HG03280 (cell line): ENCODE data around the gene CYB5R3.
"Not testable (repeated sequence)": the region's sequence is repeated elsewhere in the genome, so short reads cannot be mapped to it uniquely, and the experiment has no call there.

Experiments used
- ATAC-seq: cut with Tn5 transposase; IDR thresholded peaks from one replicate; pipeline ENCODE4 v1.9.1; 2021; ENCODE audit warnings: mild to moderate bottlenecking, moderate library complexity; ENCODE audit not compliant: unreplicated experiment

The CYB5R3 gene

GRCh38 chr22:42626431-42626830 is 22.8 kb downstream of the CYB5R3 start:
- no peak for ATAC-seq

- ATAC-seq = no peak
Observed at GRCh38 chr22:42625416-42625815, 23.8 kb downstream of the CYB5R3 start.

- no peak for ATAC-seq
Observed at GRCh38 chr22:42624551-42625106, 24.6 kb downstream of the CYB5R3 start.

- ATAC-seq = no peak
Observed at GRCh38 chr22:42623756-42624441, 25.3 kb downstream of the CYB5R3 start.

- no peak for ATAC-seq
Observed at GRCh38 chr22:42623301-42623751, 25.9 kb downstream of the CYB5R3 start.

GRCh38 chr22:42622061-42622710 is 27.0 kb downstream of the CYB5R3 start:
- ATAC-seq = no peak

GRCh38 chr22:42621505-42622002 is 27.6 kb downstream of the CYB5R3 start:
- no peak for ATAC-seq

GRCh38 chr22:42620084-42620483 is 29.1 kb downstream of the CYB5R3 start:
- no peak for ATAC-seq

GRCh38 chr22:42619261-42620063 is 29.7 kb downstream of the CYB5R3 start:
- no peak for ATAC-seq

GRCh38 chr22:42617155-42617983 is 31.8 kb downstream of the CYB5R3 start:
- no peak for ATAC-seq

GRCh38 chr22:42615860-42616175 is 33.4 kb downstream of the CYB5R3 start:
- ATAC-seq = not testable (repeated sequence)

GRCh38 chr22:42615092-42615859 is 33.9 kb downstream of the CYB5R3 start:
- ATAC-seq = peak; percentile 58

GRCh38 chr22:42614312-42615091 is 34.7 kb downstream of the CYB5R3 start, which contains the start of gene POLDIP3:
Gene POLDIP3, minus strand, starts transcription at chr22:42614883. Its CDS starts 26 bp downstream, at chr22:42614857.
- ATAC-seq = peak; percentile 72

- no peak for ATAC-seq
Observed at GRCh38 chr22:42613872-42614301, 35.3 kb downstream of the CYB5R3 start.

GRCh38 chr22:42612336-42612735 is 36.9 kb downstream of the CYB5R3 start:
- ATAC-seq = no peak

GRCh38 chr22:42611051-42611450 is 38.1 kb downstream of the CYB5R3 start:
- ATAC-seq = no peak

- no peak for ATAC-seq
Observed at GRCh38 chr22:42610186-42610585, 39.0 kb downstream of the CYB5R3 start.

- no peak for ATAC-seq
Observed at GRCh38 chr22:42608823-42609361, 40.3 kb downstream of the CYB5R3 start.
